ENCODE measurements around the gene PKM. TPM values are rescaled to one million over a fixed set of nuclear protein-coding genes. Genes with fewer than 3 reads are reported as not detected.

PKM gene
- total and polyA plus RNA-seq, 2 donors (not counting 3 experiments of a cell fraction or from before 2014, with no cell fraction given), result 689 to 968 TPM

- TF ChIP-seq JUN (IDR thresholded peaks at IDR 0.05; ENCODE audit: borderline replicate concordance, insufficient read depth, insufficient read length, low read depth) (no peak), MYC (IDR thresholded peaks at IDR 0.05; ENCODE audit: low read depth, low read length) (no peak), POLR2AphosphoS5 (IDR thresholded peaks at IDR 0.05; ENCODE audit: insufficient read depth, low read depth, low read length) (no peak), POLR2A (IDR thresholded peaks at IDR 0.05; ENCODE audit: low read depth, low read length) (no peak), FOS (IDR thresholded peaks at IDR 0.05; ENCODE audit: borderline replicate concordance, insufficient read depth, low read length) (no peak)
- TF ChIP-seq, protein P1, sequence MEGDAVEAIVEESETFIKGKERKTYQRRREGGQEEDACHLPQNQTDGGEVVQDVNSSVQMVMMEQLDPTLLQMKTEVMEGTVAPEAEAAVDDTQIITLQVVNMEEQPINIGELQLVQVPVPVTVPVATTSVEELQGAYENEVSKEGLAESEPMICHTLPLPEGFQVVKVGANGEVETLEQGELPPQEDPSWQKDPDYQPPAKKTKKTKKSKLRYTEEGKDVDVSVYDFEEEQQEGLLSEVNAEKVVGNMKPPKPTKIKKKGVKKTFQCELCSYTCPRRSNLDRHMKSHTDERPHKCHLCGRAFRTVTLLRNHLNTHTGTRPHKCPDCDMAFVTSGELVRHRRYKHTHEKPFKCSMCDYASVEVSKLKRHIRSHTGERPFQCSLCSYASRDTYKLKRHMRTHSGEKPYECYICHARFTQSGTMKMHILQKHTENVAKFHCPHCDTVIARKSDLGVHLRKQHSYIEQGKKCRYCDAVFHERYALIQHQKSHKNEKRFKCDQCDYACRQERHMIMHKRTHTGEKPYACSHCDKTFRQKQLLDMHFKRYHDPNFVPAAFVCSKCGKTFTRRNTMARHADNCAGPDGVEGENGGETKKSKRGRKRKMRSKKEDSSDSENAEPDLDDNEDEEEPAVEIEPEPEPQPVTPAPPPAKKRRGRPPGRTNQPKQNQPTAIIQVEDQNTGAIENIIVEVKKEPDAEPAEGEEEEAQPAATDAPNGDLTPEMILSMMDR (IDR thresholded peaks at IDR 0.05; ENCODE audit: extremely low read depth in 1 of 2, insufficient read depth in 1 of 2, low read depth in 1 of 2, low read length in 2 of 2), result no peak
- Histone ChIP-seq H3K9ac (replicated peaks; ENCODE audit: extremely low read depth, insufficient read depth, low read length) (peak overlapping the region; percentile 69), H3K9me3 (replicated peaks; ENCODE audit: control insufficient read depth, insufficient read depth, low read length) (no peaks in the 10 kb centered on the region), H3K27me3 (ENCODE audit: control insufficient read depth in 2 of 2, insufficient read depth in 2 of 2, low read length in 2 of 2) (no peaks in the 10 kb centered on the region), H3K27ac (ENCODE audit: insufficient read depth, low read depth, low read length) (peak overlapping the region; percentile 57), H3K4me2 (ENCODE audit: insufficient read depth, low read length) (peak overlapping the region; percentile 86), H4K20me1 (replicated peaks; ENCODE audit: control insufficient read depth, extremely low read depth, insufficient read depth, low read length) (no peaks in the 10 kb centered on the region), H3K9me1 (replicated peaks; ENCODE audit: control insufficient read depth, extremely low read depth, insufficient read depth, low read length) (no peaks in the 10 kb centered on the region), H2AFZ (ENCODE audit: low read depth, low read length) (peak overlapping the region; percentile 82), H3K4me3 (replicated peaks in 1 of 3; ENCODE audit: insufficient read depth in 1 of 3, low read depth in 1 of 3, low read length in 3 of 3) (peak overlapping the region; percentile 31 to 97 (median 66)), H3K4me1 (ENCODE audit: control insufficient read depth, extremely low read depth, insufficient read depth, low read length) (peaks cover 12% of the 10 kb centered on the region), H3K79me2 (ENCODE audit: control insufficient read depth, insufficient read depth, low read length) (peaks cover 2% of the 10 kb centered on the region), H3K36me3 (ENCODE audit: control insufficient read depth in 2 of 2, extremely low read depth in 1 of 2, insufficient read depth in 2 of 2, low read length in 2 of 2) (peaks cover 0 to 5% of the 10 kb centered on the region in 2 experiments)
- dilution Hi-C loops (cut with MboI; ENCODE audit: extremely low pct_ligation_motif_present, low sequenced_read_pairs) (no loop called here), intact Hi-C loops (cut with micrococcal nuclease) (loop anchor here (1.0 to 2.0 kb wide), 2 partner anchors 41 to 73 kb away; partner anchors contain the start of gene PKM)
- no TSS peak for BruUV-seq (replicated peaks)
- CTCF ChIA-PET, result interaction anchor here (0.8 to 1.1 kb wide), 2 partner anchors 71 to 76 kb away, joined by 3 to 5 read pairs; no protein-coding TSS in a partner anchor
- FAIRE-seq, result peak; percentile 21
- peak; percentile 36 for DNase-seq (ENCODE audit: low read depth, low spot score)
- POLR2A ChIA-PET, result interaction anchor here (1.0 kb wide), 1 partner anchor 45 kb away, joined by 3 read pairs; no protein-coding TSS in a partner anchor
These were observed 40.9 kb upstream of the PKM start for GRCh38 chr15:72271895-72272212.
